IMR-90 (cell line): ENCODE results near the gene PHKG2. TPM values are rescaled to one million over a fixed set of nuclear protein-coding genes. Genes with fewer than 3 reads are reported as not detected.

Experiments used
- ATAC-seq: fragments of 200-7000 bp; cut with Tn5 transposase; 2 replicates; pipeline ENCODE4 v1.9.1; 2020; ENCODE audit warnings: low read depth, mild to moderate bottlenecking, moderate library complexity
- BruUV-seq: library from RNA; stranded (reverse); fragments of 400-500 nt; replicated peaks from 2 replicates; lab custom pipeline; 2021; lab: Mats Ljungman, UMichigan
- CTCF ChIA-PET: fragments of 300-600 bp; formaldehyde crosslinking; extraction: SDS; loops from one replicate; lab custom pipeline; 2021; ENCODE audit warnings: antibody characterized with exemption; lab: Yijun Ruan, JAX
- POLR2A ChIA-PET: fragments of 300-600 bp; sonication (Branson Sonifier 250); formaldehyde crosslinking; loops from one replicate; lab custom pipeline; 2022; ENCODE audit warnings: antibody characterized with exemption; ENCODE audit not compliant: unreplicated experiment; lab: Charles Lee
- DNase-seq: peaks from one replicate; pipeline ENCODE4 v3.0.0; 2013
- H2AFZ ChIP-seq: replicated peaks from 2 replicates; pipeline ENCODE3; 2013; ENCODE audit warnings: low read length, mild to moderate bottlenecking; ENCODE audit not compliant: poor library complexity
- H2AK5ac ChIP-seq: 2 replicates; pipeline ENCODE4 v1.6.1; 2013; ENCODE audit warnings: low read depth, low read length, inconsistent platforms
- H2AK9ac ChIP-seq: replicated peaks from 2 replicates; pipeline ENCODE3; 2013; ENCODE audit warnings: mild to moderate bottlenecking, low read depth, low read length, moderate library complexity; ENCODE audit not compliant: poor library complexity
- H2BK120ac ChIP-seq: 2 replicates; pipeline ENCODE4 v1.6.1; 2013; ENCODE audit warnings: low read depth, low read length, inconsistent platforms
- H2BK15ac ChIP-seq: 3 replicates; pipeline ENCODE4 v1.6.1; 2013; ENCODE audit warnings: low read depth, low read length, inconsistent platforms
- H2BK20ac ChIP-seq: 2 replicates; pipeline ENCODE4 v1.6.1; 2013; ENCODE audit warnings: low read depth, mild to moderate bottlenecking, inconsistent platforms, low read length, moderate library complexity
- H2BK5ac ChIP-seq: 2 replicates; pipeline ENCODE4 v1.6.1; 2013; ENCODE audit warnings: mild to moderate bottlenecking, low read depth, low read length, inconsistent platforms; ENCODE audit not compliant: poor library complexity, severe bottlenecking
- H3K14ac ChIP-seq: replicated peaks from 2 replicates; pipeline ENCODE4 v1.6.1; 2013; ENCODE audit warnings: low read depth, low read length, inconsistent platforms
- H3K18ac ChIP-seq: 2 replicates; pipeline ENCODE4 v1.6.1; 2013; ENCODE audit warnings: low read depth, low read length, control low read depth
- H3K23ac ChIP-seq: 2 replicates; pipeline ENCODE4 v1.6.1; 2013; ENCODE audit warnings: low read depth, low read length, inconsistent platforms
- H3K27ac ChIP-seq: 2 replicates; pipeline ENCODE4 v1.5.1; 2013; ENCODE audit warnings: mild to moderate bottlenecking, control low read depth, low read length; ENCODE audit not compliant: insufficient read depth
- H3K27me3 ChIP-seq: 2 replicates; pipeline ENCODE4 v1.6.1; 2013; ENCODE audit warnings: low read length; ENCODE audit not compliant: control insufficient read depth, insufficient read depth
- H3K36me3 ChIP-seq: 2 replicates; pipeline ENCODE4 v1.6.1; 2013; ENCODE audit warnings: low read length, mixed read lengths; ENCODE audit not compliant: control insufficient read depth, insufficient read depth
- H3K4ac ChIP-seq: 2 replicates; pipeline ENCODE4 v1.6.1; 2013; ENCODE audit warnings: low read depth, low read length, inconsistent platforms
- H3K4me1 ChIP-seq: 2 replicates; pipeline ENCODE4 v1.6.1; 2013; ENCODE audit warnings: low read length, mixed read lengths; ENCODE audit not compliant: control insufficient read depth, insufficient read depth
- H3K4me2 ChIP-seq: 2 replicates; pipeline ENCODE4 v1.6.1; 2013; ENCODE audit warnings: low read depth, mild to moderate bottlenecking, control low read depth, low read length, moderate library complexity
- H3K4me3 ChIP-seq: 2 replicates; pipeline ENCODE4 v1.5.1; 2013; ENCODE audit warnings: low read depth, mild to moderate bottlenecking, control low read depth, low read length, moderate library complexity; ENCODE audit not compliant: insufficient read depth
- H3K56ac ChIP-seq: 2 replicates; pipeline ENCODE4 v1.6.1; 2013; ENCODE audit warnings: low read length, inconsistent platforms; ENCODE audit not compliant: insufficient read depth; ENCODE audit errors: extremely low read depth
- H3K79me1 ChIP-seq, 2 experiments: 2 replicates each; pipeline ENCODE4 v1.6.1; 2013; ENCODE audit warnings: low read length in 2 of 2, inconsistent platforms in 1 of 2, low read depth in 1 of 2
- H3K9ac ChIP-seq: 2 replicates; pipeline ENCODE4 v1.6.1; 2013; ENCODE audit warnings: low read depth, low read length, control low read depth
- H3K9me1 ChIP-seq: 2 replicates; pipeline ENCODE4 v1.6.1; 2013; ENCODE audit warnings: low read length, inconsistent platforms; ENCODE audit not compliant: insufficient read depth
- H3K9me3 ChIP-seq: 2 replicates; pipeline ENCODE4 v1.6.1; 2013; ENCODE audit warnings: low read length; ENCODE audit not compliant: control insufficient read depth, insufficient read depth
- H4K20me1 ChIP-seq: 2 replicates; pipeline ENCODE4 v1.6.1; 2013; ENCODE audit warnings: low read length, inconsistent platforms; ENCODE audit not compliant: insufficient read depth
- H4K5ac ChIP-seq: 2 replicates; pipeline ENCODE4 v1.6.1; 2013; ENCODE audit warnings: mild to moderate bottlenecking, low read depth, low read length, control low read depth
- H4K8ac ChIP-seq, 2 experiments: 2 replicates each; pipeline ENCODE4 v1.6.1; 2013; ENCODE audit warnings: low read depth in 2 of 2, low read length in 2 of 2, control low read depth in 1 of 2, inconsistent platforms in 1 of 2
- H4K91ac ChIP-seq: 2 replicates; pipeline ENCODE4 v1.6.1; 2013; ENCODE audit warnings: low read depth, low read length, inconsistent platforms; ENCODE audit not compliant: insufficient read depth
- BHLHE40 ChIP-seq: fragments of 150-350 bp; IDR thresholded peaks from 2 replicates; pipeline ENCODE4 v1.6.1; 2016; ENCODE audit warnings: mild to moderate bottlenecking, low read depth, low read length
- CEBPB ChIP-seq: IDR thresholded peaks from 2 replicates; pipeline ENCODE4 v1.6.1; 2012; ENCODE audit warnings: low read depth, low read length, improper control_type of control experiment
- MAZ ChIP-seq: IDR thresholded peaks from 2 replicates; pipeline ENCODE4 v1.6.1; 2012; ENCODE audit warnings: low read depth, mild to moderate bottlenecking, low read length, improper control_type of control experiment, moderate library complexity, borderline replicate concordance
- POLR2A ChIP-seq: IDR thresholded peaks from 2 replicates; pipeline ENCODE4 v1.6.1; 2012; ENCODE audit warnings: mild to moderate bottlenecking, low read depth, low read length
- SMC3 ChIP-seq: fragments of 150-350 bp; IDR thresholded peaks from 2 replicates; pipeline ENCODE4 v1.6.1; 2016; ENCODE audit warnings: low read depth, mild to moderate bottlenecking, antibody characterized with exemption, low read length, moderate library complexity
- WGBS, 2 experiments: methylation state at CpG; one replicate each; pipeline versions ENCODE4 v1.1.5 to v1.1.7; 2013; ENCODE audit warnings: missing lambda C conversion rate in 2 of 2; ENCODE audit not compliant: insufficient read length in 1 of 2; ENCODE audit errors: extremely low coverage in 2 of 2; 5-methylcytosine and 5-hydroxymethylcytosine counted together
- dilution Hi-C: fragments of 300-500 bp; cut with HindIII; formaldehyde crosslinking; loops from one replicate; pipeline ENCODE4 v1.14.3; 2018; ENCODE audit warnings: low sequenced_read_pairs; ENCODE audit not compliant: unreplicated experiment
- in situ Hi-C: fragments of 300-500 bp; cut with MboI; formaldehyde crosslinking; loops from 3 replicates; pipeline ENCODE4 v1.14.3; 2019; ENCODE audit warnings: low sequenced_read_pairs, inconsistent platforms, mixed read lengths
- intact Hi-C: fragments of 100-400 bp; cut with micrococcal nuclease; formaldehyde crosslinking; loops from 2 replicates; pipeline ENCODE4 v1.10.0; 2022
- polyA plus RNA-seq, 3 experiments: library from polyadenylated mRNA; depleted of rRNA; stranded (reverse); fragments of >200 nt; gene quantifications; 2 replicates each; pipeline ENCODE4 v1.2.3, GENCODE V29; 2012; ENCODE audit warnings: low replicate concordance in 1 of 3
- total RNA-seq: library from RNA; depleted of rRNA; stranded (reverse); fragments of >200 nt; gene quantifications from 2 replicates; pipeline ENCODE4 v1.2.3, GENCODE V29; 2012
- TF ChIP-seq, protein P1 (sequence below): fragments of 150-350 bp; IDR thresholded peaks from 2 replicates; pipeline ENCODE4 v1.6.1; 2016; ENCODE audit warnings: low read depth, mild to moderate bottlenecking, low read length, moderate library complexity, borderline replicate concordance

The PHKG2 gene
- total and polyA plus RNA-seq, 2 of the 4 experiments (the other 2 are of a cell fraction) = 26.0 to 38.9 TPM

DNA sequence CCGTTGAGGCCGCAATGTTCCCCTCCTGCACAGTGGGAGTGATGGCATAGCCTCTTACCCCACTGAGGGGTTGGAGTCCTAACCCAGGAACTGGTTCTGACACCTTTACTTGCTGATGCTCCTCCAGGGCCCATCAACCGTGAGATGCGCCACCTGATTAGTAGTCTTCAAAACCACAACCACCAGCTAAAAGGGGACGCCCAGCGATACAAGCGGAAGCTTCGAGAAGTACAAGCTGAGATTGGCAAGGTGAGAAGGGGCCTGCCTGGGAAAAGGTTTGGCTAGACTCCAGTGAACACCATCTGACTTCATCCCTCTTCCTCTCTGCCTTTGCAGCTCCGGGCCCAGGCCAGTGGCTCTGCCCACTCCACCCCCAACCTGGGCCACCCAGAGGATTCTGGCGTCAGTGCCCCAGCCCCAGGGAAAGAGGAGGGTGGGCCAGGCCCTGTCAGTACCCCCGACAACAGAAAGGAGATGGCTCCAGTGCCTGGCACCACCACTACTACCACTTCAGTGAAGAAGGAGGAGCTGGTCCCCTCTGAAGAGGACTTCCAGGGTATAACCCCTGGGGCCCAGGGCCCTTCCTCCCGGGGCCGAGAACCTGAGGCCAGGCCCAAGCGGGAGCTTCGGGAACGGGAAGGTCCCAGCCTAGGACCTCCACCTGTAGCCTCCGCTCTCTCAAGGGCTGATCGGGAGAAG, 19.7 kb downstream of the PHKG2 start:
- POLR2A ChIA-PET = no interaction called here
- DNase-seq (no peak), ATAC-seq (no peak)
- H4K20me1 ChIP-seq = peaks cover 13% of the 10 kb centered on the region
- no peak overlapping the region for H3K14ac ChIP-seq
- no peak overlapping the region for H4K91ac ChIP-seq
- H3K9me1 ChIP-seq = no peaks in the 10 kb centered on the region
- dilution Hi-C loops = no loop called here
- H3K9ac ChIP-seq = no peak overlapping the region
- no peak overlapping the region for H2BK15ac ChIP-seq
- H2AK9ac ChIP-seq = peak overlapping the region; percentile 15
- WGBS, 2 experiments = 94% methylated on average over 6 of the region's 18 CpGs; no CpG with 5 or more reads in 1 of the 2 experiments
- H2BK5ac ChIP-seq = no peak overlapping the region
- H2AFZ ChIP-seq = no peak overlapping the region
- no peak overlapping the region for H3K4me2 ChIP-seq
- H3K79me1 ChIP-seq = peaks cover 17 to 68% of the 10 kb centered on the region in 2 experiments
- H3K4me1 ChIP-seq = peaks cover 5% of the 10 kb centered on the region
- no peak overlapping the region for H3K4ac ChIP-seq
- H3K56ac ChIP-seq = no peak overlapping the region
- TF ChIP-seq CEBPB (no peak), MAZ (no peak), POLR2A (no peak), BHLHE40 (no peak), SMC3 (no peak)
- TF ChIP-seq, protein P1, sequence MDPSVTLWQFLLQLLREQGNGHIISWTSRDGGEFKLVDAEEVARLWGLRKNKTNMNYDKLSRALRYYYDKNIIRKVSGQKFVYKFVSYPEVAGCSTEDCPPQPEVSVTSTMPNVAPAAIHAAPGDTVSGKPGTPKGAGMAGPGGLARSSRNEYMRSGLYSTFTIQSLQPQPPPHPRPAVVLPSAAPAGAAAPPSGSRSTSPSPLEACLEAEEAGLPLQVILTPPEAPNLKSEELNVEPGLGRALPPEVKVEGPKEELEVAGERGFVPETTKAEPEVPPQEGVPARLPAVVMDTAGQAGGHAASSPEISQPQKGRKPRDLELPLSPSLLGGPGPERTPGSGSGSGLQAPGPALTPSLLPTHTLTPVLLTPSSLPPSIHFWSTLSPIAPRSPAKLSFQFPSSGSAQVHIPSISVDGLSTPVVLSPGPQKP = no peak
- in situ Hi-C loops = no loop called here
- no peak overlapping the region for H4K8ac ChIP-seq
- no peak overlapping the region for H3K27ac ChIP-seq
- intact Hi-C loops = no loop called here
- CTCF ChIA-PET = no interaction called here
- BruUV-seq = no TSS peak
- H3K23ac ChIP-seq = no peak overlapping the region
- H2BK120ac ChIP-seq = no peak overlapping the region
- no peak overlapping the region for H4K5ac ChIP-seq
- no peak overlapping the region for H3K18ac ChIP-seq
- H3K36me3 ChIP-seq = peaks cover 79% of the 10 kb centered on the region
- H3K4me3 ChIP-seq = no peak overlapping the region
- H3K27me3 ChIP-seq = no peaks in the 10 kb centered on the region
- H3K9me3 ChIP-seq = no peaks in the 10 kb centered on the region
- no peak overlapping the region for H2AK5ac ChIP-seq
- no peak overlapping the region for H2BK20ac ChIP-seq
